T-helper 17 cell (primary cell): ENCODE measurements around the gene PCYT1B. TPM values are rescaled to one million over a fixed set of nuclear protein-coding genes. Genes with fewer than 3 reads are reported as not detected.
"Not testable (repeated sequence)": the region's sequence is repeated elsewhere in the genome, so short reads cannot be mapped to it uniquely, and the experiment has no call there.

Source experiments
- ATAC-seq: fragments of 150-1000 bp; cut with Tn5 transposase; 2 replicates; pipeline ENCODE4 v1.10.0; 2021; ENCODE audit warnings: mild to moderate bottlenecking, moderate library complexity
- DNase-seq, 3 donors: peaks; one replicate each; pipeline versions ENCODE4 v3.0.0 to v3.0.0-alpha.2; 2020 to 2021
- H3K9me3 ChIP-seq: one replicate; pipeline ENCODE4 v1.7.0; 2013; ENCODE audit warnings: low read length, mild to moderate bottlenecking; ENCODE audit not compliant: control insufficient read depth, poor library complexity, severe bottlenecking
- H3K27ac Mint-ChIP-seq: one replicate; pipeline ENCODE4 v1.8.0; 2022; ENCODE audit warnings: mild to moderate bottlenecking, moderate library complexity, mixed read lengths
- H3K27me3 Mint-ChIP-seq: one replicate; pipeline ENCODE4 v1.8.0; 2022; ENCODE audit warnings: mixed read lengths
- H3K36me3 Mint-ChIP-seq: one replicate; pipeline ENCODE4 v1.8.0; 2022; ENCODE audit warnings: low read depth, mixed read lengths
- H3K4me1 Mint-ChIP-seq: one replicate; pipeline ENCODE4 v1.8.0; 2022; ENCODE audit warnings: mild to moderate bottlenecking, mixed read lengths
- H3K4me3 Mint-ChIP-seq: one replicate; pipeline ENCODE4 v1.8.0; 2022; ENCODE audit warnings: mild to moderate bottlenecking, moderate library complexity, mixed read lengths
- total RNA-seq, 4 donors: library from RNA in 2 of 4; stranded (reverse) in 2 of 4; gene quantifications; one replicate each; pipeline ENCODE4 v1.2.3 and lab custom pipeline; 2022 to 2026

Gene PCYT1B
- total RNA-seq, 2 donors from 2014 or later, result 0.07 to 8.5 TPM

DNA sequence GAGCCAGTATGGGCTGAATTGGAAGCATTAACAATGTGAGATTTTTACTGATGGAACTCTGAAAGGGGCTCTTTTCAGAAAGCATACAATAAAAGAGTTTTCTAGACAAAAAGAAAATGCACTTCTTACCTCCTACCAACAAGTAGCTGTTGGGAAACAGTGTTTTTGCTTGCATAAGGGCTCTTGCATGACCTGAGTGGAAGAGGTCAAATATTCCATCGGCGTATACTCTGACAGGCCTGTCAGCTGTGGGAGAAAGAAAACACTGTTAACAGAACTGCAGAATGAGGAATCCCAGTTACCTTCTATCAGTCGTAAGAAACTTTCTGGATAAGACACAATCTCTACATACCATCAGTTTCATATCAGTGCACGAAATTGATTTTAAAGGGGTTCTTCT is 39.5 kb downstream of the PCYT1B start:
- no peak for ATAC-seq
- peaks cover 6% of the 10 kb centered on the region for H3K27me3 Mint-ChIP-seq
- no peaks in the 10 kb centered on the region for H3K9me3 ChIP-seq
- H3K4me1 Mint-ChIP-seq, result no peaks in the 10 kb centered on the region
- H3K27ac Mint-ChIP-seq, result no peak overlapping the region
- no peaks in the 10 kb centered on the region for H3K36me3 Mint-ChIP-seq
- H3K4me3 Mint-ChIP-seq, result no peak overlapping the region
- no peak for DNase-seq

DNA sequence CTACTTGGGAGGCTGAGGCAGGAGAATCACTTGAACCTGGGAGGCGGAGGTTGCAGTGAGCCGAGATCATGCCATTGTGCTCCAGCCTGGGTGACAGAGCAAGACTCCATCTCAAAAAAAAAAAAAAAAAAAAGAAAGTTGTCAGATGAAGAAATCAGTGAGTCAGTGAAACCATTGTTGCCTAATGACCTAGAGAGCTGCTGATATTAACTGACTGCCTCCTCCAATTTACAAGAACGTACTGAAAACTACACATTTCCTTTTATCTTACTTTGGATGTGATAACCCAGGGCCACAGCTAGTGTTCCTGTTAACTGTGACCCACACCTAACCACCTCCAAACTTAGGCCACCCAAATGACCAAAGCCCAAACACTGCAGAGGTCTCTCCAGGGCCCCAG is 41.2 kb downstream of the PCYT1B start:
- H3K4me3 Mint-ChIP-seq, H3K36me3 Mint-ChIP-seq, H3K9me3 ChIP-seq, H3K27me3 Mint-ChIP-seq, H3K27ac Mint-ChIP-seq, H3K4me1 Mint-ChIP-seq, ATAC-seq, DNase-seq: not testable (repeated sequence)

DNA sequence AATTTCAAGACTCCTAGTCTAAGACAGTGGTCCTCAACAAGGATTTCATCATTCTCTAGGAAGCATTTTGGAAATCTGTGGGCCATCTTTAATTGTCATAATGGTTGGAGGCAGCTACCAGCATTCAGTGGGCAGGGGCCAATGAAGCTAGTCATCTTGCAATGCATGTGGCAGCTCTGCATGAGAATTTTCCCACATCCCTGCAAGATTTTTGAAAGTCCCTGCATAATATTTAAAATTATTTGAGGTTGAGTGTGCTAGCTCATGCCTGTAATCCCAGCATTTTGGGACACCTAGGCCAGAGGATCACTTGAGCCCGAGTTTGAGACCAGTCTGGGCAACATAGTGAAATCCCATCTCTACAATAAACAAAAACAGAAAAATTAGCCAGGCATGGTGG is 44.0 kb downstream of the PCYT1B start:
- H3K27ac Mint-ChIP-seq, result no peak overlapping the region
- H3K36me3 Mint-ChIP-seq, result no peaks in the 10 kb centered on the region
- H3K9me3 ChIP-seq, result no peaks in the 10 kb centered on the region
- no peaks in the 10 kb centered on the region for H3K4me1 Mint-ChIP-seq
- H3K27me3 Mint-ChIP-seq, result peaks cover 12% of the 10 kb centered on the region
- DNase-seq (no peak), ATAC-seq (no peak)
- no peak overlapping the region for H3K4me3 Mint-ChIP-seq

DNA sequence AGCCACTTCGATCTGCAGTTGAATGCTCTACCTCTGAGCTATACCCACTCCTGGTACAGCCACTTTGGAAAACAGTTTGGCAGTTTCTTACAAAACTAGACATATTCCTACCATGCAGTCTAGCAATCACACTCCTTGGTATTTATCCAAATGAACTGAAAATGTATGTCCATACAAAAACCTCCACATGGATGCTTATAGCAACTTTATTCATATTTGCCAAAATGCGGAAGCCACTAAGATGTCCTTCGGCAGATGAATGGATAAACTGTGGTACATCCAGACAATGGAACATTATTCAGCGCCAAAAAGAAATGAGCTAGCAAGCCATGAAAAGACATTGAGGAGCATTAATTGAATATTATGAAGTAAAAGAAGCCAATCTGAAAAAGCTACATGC is 45.3 kb downstream of the PCYT1B start:
- no peak overlapping the region for H3K27ac Mint-ChIP-seq
- no peaks in the 10 kb centered on the region for H3K4me1 Mint-ChIP-seq
- H3K4me3 Mint-ChIP-seq, result no peak overlapping the region
- peaks cover 12% of the 10 kb centered on the region for H3K27me3 Mint-ChIP-seq
- H3K36me3 Mint-ChIP-seq, result no peaks in the 10 kb centered on the region
- no peak for DNase-seq
- ATAC-seq, result no peak
- no peaks in the 10 kb centered on the region for H3K9me3 ChIP-seq

DNA sequence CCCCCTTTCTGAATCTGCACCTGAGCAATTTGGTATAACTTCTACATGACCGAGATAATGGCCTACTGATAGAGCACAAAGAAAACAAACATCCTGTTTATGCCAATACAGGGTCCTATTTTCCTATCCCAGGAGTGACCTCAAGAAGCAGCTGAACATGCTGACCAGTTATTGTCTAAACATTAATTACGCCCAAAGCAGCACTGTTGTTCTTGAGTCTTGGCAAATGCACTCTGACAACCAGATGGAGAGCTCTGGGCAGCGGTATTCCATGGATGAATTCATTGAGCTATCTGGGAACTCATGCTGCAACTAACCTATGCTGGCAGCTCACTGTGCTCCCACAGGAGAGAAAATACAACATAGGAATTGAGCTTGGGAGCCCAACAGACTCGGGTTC is 52.6 kb downstream of the PCYT1B start:
- Mint-ChIP-seq H3K36me3 (no peaks in the 10 kb centered on the region), H3K27ac (no peak overlapping the region), H3K4me3 (no peak overlapping the region), H3K4me1 (no peaks in the 10 kb centered on the region), H3K27me3 (no peaks in the 10 kb centered on the region)
- H3K9me3 ChIP-seq, result no peaks in the 10 kb centered on the region
- DNase-seq (no peak), ATAC-seq (no peak)

DNA sequence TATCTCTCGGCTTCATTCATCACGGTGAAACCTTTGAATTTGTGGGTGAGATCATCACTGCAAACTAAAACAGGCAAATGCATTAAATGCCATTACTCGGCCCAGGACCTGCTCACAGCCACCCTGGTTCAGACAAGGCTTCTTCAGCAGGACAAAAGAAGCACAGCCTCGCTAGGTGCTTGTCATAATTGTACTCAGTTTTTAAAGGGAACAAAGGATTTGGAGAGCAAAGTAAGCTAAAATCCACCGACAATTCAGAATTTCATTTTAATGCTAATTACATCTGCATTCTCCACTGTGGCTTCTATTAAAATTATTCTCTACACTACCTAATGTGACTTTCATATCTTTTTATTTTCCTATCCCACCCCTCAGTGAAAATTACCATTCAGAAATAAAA is 57.0 kb downstream of the PCYT1B start:
- no peak overlapping the region for H3K4me3 Mint-ChIP-seq
- no peak overlapping the region for H3K27ac Mint-ChIP-seq
- DNase-seq (no peak), ATAC-seq (no peak)
- no peaks in the 10 kb centered on the region for H3K9me3 ChIP-seq
- no peaks in the 10 kb centered on the region for H3K36me3 Mint-ChIP-seq
- H3K4me1 Mint-ChIP-seq, result no peaks in the 10 kb centered on the region
- no peaks in the 10 kb centered on the region for H3K27me3 Mint-ChIP-seq

DNA sequence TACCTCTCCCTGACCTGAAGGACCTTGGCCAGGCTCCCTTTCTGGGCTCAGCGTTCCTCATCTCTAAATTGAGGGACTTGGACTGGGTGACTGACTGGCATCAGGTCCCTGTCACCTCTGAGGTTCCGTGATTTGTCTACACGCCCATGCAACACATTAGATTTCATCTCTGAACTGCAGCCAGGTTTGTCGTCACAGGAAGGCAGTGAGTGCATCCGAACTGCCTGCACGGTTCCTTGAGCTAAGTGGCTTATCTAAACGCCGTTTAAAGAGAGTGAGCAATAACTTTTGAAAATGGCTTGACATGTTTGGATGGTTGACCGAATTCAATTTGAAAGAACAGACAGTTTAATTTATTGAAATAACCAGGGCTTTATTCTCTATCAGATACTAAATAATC is 70.1 kb downstream of the PCYT1B start:
- no peak for DNase-seq
- Mint-ChIP-seq H3K27me3 (no peaks in the 10 kb centered on the region), H3K27ac (no peak overlapping the region), H3K4me3 (no peak overlapping the region), H3K36me3 (no peaks in the 10 kb centered on the region), H3K4me1 (no peaks in the 10 kb centered on the region)
- no peak for ATAC-seq
- no peaks in the 10 kb centered on the region for H3K9me3 ChIP-seq

DNA sequence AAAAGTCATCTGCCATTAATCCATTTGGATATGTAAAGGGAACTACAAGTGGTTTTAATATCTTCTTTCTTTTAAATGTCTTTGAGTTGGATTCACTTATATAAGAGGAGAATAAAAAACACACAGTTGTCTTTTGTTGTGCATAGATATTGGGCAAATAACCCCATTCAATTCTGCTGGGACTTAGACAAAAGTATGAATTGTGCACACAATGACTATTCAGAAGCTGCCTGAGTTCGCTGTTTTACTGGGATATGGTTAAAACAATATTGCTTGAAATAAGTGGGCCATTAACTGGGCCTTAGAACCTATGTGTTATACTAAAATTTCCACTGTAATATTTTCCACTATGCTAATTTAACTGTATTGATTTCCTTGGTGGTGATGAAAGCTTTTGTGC is 71.7 kb downstream of the PCYT1B start:
- Mint-ChIP-seq H3K36me3 (no peaks in the 10 kb centered on the region), H3K27me3 (no peaks in the 10 kb centered on the region), H3K4me3 (no peak overlapping the region), H3K4me1 (no peaks in the 10 kb centered on the region), H3K27ac (no peak overlapping the region)
- H3K9me3 ChIP-seq, result no peaks in the 10 kb centered on the region
- DNase-seq (no peak), ATAC-seq (no peak)

DNA sequence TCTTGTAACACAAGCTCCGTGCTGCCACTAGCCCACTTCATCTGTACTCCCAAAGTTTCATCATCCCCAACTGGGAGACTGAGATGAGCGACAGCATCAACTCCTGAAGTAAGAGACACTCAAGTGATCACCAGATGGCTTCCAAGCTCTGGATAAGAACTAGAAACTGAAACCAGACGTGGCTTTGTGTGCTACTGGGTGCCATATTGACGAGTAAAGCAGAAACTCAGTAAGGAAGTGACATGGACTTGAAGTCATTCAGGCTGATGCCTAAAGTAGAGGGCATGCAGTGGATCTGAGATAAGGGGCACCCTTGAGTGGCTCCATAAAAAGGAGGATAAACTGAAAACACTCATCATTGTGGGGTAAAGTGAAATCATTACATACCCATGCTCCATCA is 72.4 kb downstream of the PCYT1B start:
- Mint-ChIP-seq H3K4me3 (no peak overlapping the region), H3K4me1 (no peaks in the 10 kb centered on the region), H3K36me3 (no peaks in the 10 kb centered on the region), H3K27me3 (no peaks in the 10 kb centered on the region), H3K27ac (no peak overlapping the region)
- DNase-seq (no peak), ATAC-seq (no peak)
- no peaks in the 10 kb centered on the region for H3K9me3 ChIP-seq

DNA sequence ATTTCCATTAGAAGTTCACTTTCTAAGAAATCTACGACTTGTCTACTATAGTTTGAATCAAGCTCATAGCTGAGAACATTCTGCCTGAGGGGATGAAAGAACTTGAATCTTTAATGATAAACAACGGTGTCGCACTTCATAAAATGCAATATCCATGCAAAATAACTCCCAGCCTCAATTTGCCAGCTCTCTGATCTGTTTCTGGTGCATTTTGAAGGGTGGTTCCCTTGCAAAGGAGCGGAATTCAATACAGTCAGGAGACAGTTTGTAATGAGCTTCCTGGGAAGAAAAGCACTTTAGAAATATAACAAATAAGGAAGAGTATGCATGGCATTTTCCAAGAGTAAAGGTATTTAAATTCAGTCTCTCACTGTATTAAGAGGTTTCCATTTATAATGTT is 80.0 kb downstream of the PCYT1B start:
- H3K27me3 Mint-ChIP-seq, result no peaks in the 10 kb centered on the region
- H3K4me1 Mint-ChIP-seq, result no peaks in the 10 kb centered on the region
- H3K9me3 ChIP-seq, result no peaks in the 10 kb centered on the region
- H3K27ac Mint-ChIP-seq, result no peak overlapping the region
- no peak for ATAC-seq
- H3K4me3 Mint-ChIP-seq, result no peak overlapping the region
- no peaks in the 10 kb centered on the region for H3K36me3 Mint-ChIP-seq
- DNase-seq, result no peak

DNA sequence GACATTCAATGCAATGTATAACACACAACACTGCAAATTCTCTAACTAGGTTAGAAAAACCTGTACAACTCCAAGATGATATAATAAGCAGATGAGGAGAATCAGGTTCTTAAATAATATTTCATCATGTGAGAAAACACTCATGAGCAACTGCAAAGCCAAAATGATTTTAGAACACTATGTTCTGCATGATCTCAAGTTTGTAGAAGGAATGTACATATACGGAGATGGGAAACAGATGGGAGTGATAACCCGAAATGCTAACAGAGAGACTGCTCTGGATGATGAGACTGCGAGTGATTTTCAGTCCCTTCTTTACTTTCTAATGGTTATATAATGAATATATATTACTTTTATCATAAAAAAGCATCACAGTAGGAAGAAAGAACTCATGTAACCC is 80.9 kb downstream of the PCYT1B start:
- no peak for DNase-seq
- H3K27me3 Mint-ChIP-seq, result no peaks in the 10 kb centered on the region
- H3K9me3 ChIP-seq, result no peaks in the 10 kb centered on the region
- H3K27ac Mint-ChIP-seq, result no peak overlapping the region
- H3K4me1 Mint-ChIP-seq, result no peaks in the 10 kb centered on the region
- H3K36me3 Mint-ChIP-seq, result no peaks in the 10 kb centered on the region
- no peak overlapping the region for H3K4me3 Mint-ChIP-seq
- ATAC-seq, result no peak

DNA sequence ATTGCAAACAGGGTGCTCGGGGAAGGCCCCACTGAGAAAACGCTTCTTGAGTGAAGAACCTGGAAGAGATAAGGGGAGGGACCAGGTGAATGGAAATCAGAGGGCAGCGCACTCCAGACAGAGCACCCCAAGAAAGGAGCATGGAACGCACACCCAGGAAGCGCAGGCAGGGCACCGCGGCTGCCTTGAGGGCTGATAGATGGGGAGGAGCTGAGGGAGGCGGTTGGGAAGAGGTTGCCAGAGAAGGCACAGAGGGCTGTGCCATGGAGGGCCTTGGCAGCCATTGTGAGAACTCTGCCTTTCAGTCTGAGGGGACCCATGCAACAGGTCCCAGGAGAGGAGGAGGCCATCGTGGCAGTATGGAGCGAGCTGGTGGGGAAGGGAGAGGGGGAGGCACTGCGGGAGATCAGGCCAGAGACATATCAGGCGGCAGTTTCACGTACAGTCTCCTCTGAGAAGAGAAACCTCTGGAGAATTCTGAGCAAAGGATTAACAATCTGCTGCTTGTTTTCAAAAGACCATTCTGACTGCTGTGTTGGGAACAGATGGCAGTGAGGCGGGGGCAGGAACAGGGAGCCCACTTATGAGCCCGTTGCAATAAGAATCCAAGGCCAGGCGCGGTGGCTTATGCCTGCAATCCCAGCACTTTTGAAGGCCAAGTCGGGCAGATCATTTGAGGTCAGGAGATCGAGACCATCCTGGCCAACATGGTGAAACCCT is 83.7 kb downstream of the PCYT1B start:
- H3K9me3 ChIP-seq, result no peaks in the 10 kb centered on the region

DNA sequence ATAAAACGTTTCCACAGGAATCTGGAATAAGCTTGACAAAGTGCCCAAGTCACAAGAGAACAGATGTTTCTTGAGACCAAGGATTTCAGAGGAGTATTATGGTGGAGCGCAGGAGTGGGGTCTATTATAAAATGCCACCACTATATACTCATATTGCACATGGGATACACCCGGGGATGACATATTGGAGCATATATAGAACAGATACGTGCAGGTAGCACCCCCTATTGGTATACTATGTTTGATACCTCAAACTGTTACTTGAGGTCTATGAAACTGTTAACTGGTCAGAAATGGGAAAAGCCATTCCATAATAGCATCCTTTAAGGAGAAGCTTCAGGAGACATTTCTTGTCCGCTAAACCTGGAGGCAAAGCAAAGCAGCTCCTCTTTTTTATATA is 86.0 kb downstream of the PCYT1B start:
- H3K36me3 Mint-ChIP-seq, result no peaks in the 10 kb centered on the region
- no peak for ATAC-seq

More for the DNA sequence above, 83.7 kb downstream of the PCYT1B start:
- Mint-ChIP-seq H3K27me3 (no peaks in the 10 kb centered on the region), H3K4me3 (no peak overlapping the region), H3K36me3 (no peaks in the 10 kb centered on the region), H3K27ac (no peak overlapping the region), H3K4me1 (no peaks in the 10 kb centered on the region)
- ATAC-seq (no peak), DNase-seq (no peak)

DNA sequence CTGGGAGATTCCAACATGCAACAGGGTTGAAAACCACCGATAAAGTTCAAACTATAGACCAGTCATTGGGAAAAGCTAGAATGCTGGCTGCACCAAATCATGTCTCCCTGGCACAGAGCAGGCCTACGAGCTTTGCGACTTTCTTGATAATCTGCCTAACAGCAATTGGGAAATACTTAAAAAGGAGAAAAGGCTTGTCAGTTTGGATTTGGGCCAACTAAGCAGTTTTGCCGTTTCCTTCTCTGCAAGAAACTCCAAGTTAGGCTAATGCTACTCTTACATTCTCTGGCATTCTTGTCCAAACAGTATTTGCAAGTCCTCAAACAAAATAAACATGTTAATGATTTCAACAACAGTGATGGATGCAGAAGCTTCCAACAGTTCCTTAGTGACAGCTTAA is 94.1 kb downstream of the PCYT1B start:
- ATAC-seq, result no peak

More for the DNA sequence above, 86.0 kb downstream of the PCYT1B start:
- no peak for DNase-seq
- Mint-ChIP-seq H3K4me1 (no peaks in the 10 kb centered on the region), H3K27me3 (no peaks in the 10 kb centered on the region), H3K4me3 (no peak overlapping the region), H3K27ac (no peak overlapping the region)
- H3K9me3 ChIP-seq, result no peaks in the 10 kb centered on the region

More for the DNA sequence above, 94.1 kb downstream of the PCYT1B start:
- Mint-ChIP-seq H3K4me3 (no peak overlapping the region), H3K27me3 (no peaks in the 10 kb centered on the region), H3K27ac (no peak overlapping the region), H3K36me3 (no peaks in the 10 kb centered on the region), H3K4me1 (no peaks in the 10 kb centered on the region)
- no peaks in the 10 kb centered on the region for H3K9me3 ChIP-seq
- DNase-seq, result no peak
